HFFc6 (cell line): Measurements from ENCODE around the gene CSF3. TPM values are rescaled to one million over a fixed set of nuclear protein-coding genes. Genes with fewer than 3 reads are reported as not detected.

Source experiments
- DNase-seq: peaks from one replicate; pipeline ENCODE4 v3.0.0-alpha.2; 2018
- H3K27ac Mint-ChIP-seq: 2 replicates; pipeline ENCODE4 v1.8.0; 2020; ENCODE audit warnings: mild to moderate bottlenecking, mixed read lengths
- H3K27me3 Mint-ChIP-seq: 2 replicates; pipeline ENCODE4 v1.8.0; 2021; ENCODE audit warnings: mild to moderate bottlenecking, moderate library complexity, mixed read lengths; ENCODE audit not compliant: insufficient read depth
- H3K36me3 Mint-ChIP-seq: 2 replicates; pipeline ENCODE4 v1.8.0; 2021; ENCODE audit warnings: low read depth, mixed read lengths
- H3K4me1 Mint-ChIP-seq: 2 replicates; pipeline ENCODE4 v1.8.0; 2020; ENCODE audit warnings: low read depth, mixed read lengths
- H3K4me3 Mint-ChIP-seq: 2 replicates; pipeline ENCODE4 v1.8.0; 2020; ENCODE audit warnings: mild to moderate bottlenecking, moderate library complexity, mixed read lengths
- H3K9me3 Mint-ChIP-seq: 2 replicates; pipeline ENCODE4 v1.8.0; 2020; ENCODE audit warnings: mild to moderate bottlenecking, mixed read lengths
- total RNA-seq, 6 experiments: library from RNA; stranded (reverse); fragmentation: NEBNext Ultra II Directional; extraction: Animal tissue kit (Norgen Biotek cat#: 25700); gene quantifications; 2 replicates in 1 of 6; 3 replicates in 5 of 6; pipeline ENCODE4 v1.2.3, GENCODE V29; 2021
- TF ChIP-seq, protein P1 (sequence below): fragments of 200-600 bp; sonication (generic); IDR thresholded peaks from 2 replicates; pipeline ENCODE4 v1.5.0; 2021; ENCODE audit warnings: antibody characterized with exemption, mild to moderate bottlenecking

The CSF3 gene
- total RNA-seq, 6 experiments from 2014 or later: 0.31 to 0.59 (median 0.48) TPM; not detected in 1

DNA sequence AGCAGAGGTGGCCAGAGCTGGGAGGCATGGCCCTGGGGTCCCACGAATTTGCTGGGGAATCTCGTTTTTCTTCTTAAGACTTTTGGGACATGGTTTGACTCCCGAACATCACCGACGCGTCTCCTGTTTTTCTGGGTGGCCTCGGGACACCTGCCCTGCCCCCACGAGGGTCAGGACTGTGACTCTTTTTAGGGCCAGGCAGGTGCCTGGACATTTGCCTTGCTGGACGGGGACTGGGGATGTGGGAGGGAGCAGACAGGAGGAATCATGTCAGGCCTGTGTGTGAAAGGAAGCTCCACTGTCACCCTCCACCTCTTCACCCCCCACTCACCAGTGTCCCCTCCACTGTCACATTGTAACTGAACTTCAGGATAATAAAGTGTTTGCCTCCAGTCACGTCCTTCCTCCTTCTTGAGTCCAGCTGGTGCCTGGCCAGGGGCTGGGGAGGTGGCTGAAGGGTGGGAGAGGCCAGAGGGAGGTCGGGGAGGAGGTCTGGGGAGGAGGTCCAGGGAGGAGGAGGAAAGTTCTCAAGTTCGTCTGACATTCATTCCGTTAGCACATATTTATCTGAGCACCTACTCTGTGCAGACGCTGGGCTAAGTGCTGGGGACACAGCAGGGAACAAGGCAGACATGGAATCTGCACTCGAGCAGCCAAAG, 2.3 kb downstream of the CSF3 start:
- H3K9me3 Mint-ChIP-seq: no peaks in the 10 kb centered on the region
- H3K4me1 Mint-ChIP-seq: peaks cover 87% of the 10 kb centered on the region
- H3K36me3 Mint-ChIP-seq: no peaks in the 10 kb centered on the region
- H3K4me3 Mint-ChIP-seq: peak overlapping the region; percentile 24; the same call in 1 of the 2 replicates
- H3K27ac Mint-ChIP-seq: peak overlapping the region; percentile 98
- DNase-seq: no peak
- no peaks in the 10 kb centered on the region; the same call in 1 of the 2 replicates for H3K27me3 Mint-ChIP-seq
- TF ChIP-seq, protein P1, sequence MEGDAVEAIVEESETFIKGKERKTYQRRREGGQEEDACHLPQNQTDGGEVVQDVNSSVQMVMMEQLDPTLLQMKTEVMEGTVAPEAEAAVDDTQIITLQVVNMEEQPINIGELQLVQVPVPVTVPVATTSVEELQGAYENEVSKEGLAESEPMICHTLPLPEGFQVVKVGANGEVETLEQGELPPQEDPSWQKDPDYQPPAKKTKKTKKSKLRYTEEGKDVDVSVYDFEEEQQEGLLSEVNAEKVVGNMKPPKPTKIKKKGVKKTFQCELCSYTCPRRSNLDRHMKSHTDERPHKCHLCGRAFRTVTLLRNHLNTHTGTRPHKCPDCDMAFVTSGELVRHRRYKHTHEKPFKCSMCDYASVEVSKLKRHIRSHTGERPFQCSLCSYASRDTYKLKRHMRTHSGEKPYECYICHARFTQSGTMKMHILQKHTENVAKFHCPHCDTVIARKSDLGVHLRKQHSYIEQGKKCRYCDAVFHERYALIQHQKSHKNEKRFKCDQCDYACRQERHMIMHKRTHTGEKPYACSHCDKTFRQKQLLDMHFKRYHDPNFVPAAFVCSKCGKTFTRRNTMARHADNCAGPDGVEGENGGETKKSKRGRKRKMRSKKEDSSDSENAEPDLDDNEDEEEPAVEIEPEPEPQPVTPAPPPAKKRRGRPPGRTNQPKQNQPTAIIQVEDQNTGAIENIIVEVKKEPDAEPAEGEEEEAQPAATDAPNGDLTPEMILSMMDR: no peak

DNA sequence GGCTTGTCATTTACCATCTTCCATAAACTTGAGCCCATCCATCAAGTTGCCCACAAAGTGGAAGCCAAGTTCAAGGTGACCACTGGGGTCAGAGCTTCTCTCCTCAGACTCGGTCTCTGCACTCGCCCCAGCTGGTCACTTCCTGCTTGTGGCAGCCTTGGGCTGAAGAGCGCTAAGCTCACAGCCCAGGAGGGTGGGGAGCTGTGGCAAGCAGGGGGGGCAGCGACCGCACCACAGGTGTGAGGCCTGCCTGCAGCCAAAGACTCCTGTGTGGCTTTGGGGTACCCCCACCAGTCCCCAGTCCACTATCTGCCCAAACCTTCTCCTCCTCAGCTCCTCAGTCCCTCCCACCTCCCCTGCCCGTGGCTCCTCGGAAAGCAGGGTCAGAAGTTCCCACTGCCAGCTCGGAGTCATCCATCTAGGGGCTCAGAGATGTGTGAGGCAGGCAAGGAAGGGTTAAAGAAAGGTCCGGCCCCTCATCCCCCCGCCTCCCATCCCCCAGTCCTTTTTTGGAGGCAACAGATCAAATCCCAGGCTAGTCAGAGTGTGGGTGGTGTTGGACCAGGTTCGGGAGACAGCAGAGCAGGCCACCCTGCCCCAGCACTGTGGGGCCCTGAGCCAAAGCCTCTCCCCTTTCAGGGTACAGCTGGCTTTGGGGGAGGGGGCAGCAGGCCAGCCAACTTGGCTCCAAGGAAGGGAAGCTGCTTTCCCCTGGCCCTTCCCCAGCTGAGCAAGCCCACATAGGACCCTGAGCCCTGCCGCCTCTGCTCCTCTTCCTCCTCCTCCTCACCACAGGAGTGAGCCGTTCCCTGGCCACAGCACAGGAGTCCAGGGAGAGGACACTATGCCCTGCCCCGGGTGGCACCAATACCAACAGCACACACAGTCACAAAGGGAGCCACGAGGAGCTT, 3.2 kb downstream of the CSF3 start:
- Mint-ChIP-seq H3K36me3 (no peaks in the 10 kb centered on the region), H3K27ac (peak overlapping the region; percentile 98), H3K9me3 (no peaks in the 10 kb centered on the region), H3K4me3 (peak overlapping the region; percentile 80), H3K27me3 (no peaks in the 10 kb centered on the region; the same call in 1 of the 2 replicates), H3K4me1 (peaks cover 91% of the 10 kb centered on the region)
- no peak for DNase-seq
- TF ChIP-seq, protein P1: no peak

DNA sequence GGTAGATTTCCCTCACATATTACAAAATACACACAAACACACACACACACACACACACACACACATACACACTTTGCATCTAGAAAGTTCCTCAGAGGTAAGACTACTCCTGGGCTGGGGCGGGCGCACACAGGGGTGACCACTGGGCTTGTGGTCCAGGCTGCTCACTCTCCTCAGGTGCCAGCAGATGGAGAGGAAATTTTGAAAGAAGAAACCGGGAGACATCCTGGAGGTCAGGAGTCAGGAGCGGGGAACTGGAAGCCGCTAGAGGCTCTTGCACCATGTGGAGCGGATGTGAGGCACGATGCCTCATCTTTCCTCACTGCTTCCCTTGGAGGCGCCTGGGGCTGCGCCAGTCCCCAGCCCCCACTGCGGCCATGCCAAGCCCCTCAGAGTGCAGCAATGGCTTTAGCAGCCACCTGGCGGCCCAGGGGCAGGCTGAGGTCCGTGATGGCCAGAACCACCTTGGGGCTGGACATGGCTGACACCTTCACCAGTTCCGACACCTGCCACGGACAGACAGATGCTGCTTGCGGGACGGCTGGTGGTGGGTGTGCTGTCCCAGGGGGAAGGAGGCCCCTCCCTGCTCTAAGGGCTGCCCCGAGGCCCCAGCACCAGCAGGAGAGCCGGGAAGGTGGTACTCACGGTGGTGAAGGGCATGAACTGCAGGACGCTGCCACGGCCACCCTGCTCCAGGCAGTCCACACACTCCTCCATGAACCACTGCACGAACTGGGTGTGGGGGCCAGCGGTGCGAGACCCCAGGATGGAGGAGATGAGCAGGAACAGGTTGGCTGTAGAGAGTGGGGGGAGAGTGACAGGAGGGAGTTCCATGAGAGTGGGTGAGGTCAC, 4.1 kb downstream of the CSF3 start:
- Mint-ChIP-seq H3K36me3 (peaks cover 6% of the 10 kb centered on the region; the same call in 1 of the 2 replicates), H3K9me3 (no peaks in the 10 kb centered on the region), H3K4me1 (peaks cover 91% of the 10 kb centered on the region), H3K27ac (peak overlapping the region; percentile 98), H3K4me3 (peak overlapping the region; percentile 80), H3K27me3 (no peaks in the 10 kb centered on the region; the same call in 1 of the 2 replicates)
- TF ChIP-seq, protein P1: peak; percentile 59
- peak; percentile 87 for DNase-seq

DNA sequence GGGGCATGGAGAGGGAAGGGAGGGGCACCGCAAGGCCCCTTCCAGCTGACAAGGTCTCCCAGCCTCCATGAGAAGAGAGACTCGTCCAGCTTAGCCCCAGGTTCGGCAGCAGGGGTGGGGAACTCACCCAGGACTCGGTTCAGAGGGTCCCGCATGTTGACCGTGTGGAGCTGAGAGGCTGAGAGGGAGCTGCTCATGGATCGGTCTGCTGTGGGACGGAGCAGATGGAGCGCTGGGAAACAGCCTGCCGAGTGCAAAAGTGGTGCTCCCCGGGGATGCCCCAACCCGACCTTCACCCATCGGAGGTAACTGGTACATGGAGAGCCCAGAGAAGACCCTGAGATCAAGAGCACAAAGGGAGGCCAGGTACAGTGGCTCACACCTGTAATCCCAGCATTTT, 4.9 kb downstream of the CSF3 start:
- no peaks in the 10 kb centered on the region for H3K9me3 Mint-ChIP-seq
- no peak for DNase-seq
- H3K4me1 Mint-ChIP-seq: peaks cover 91% of the 10 kb centered on the region
- TF ChIP-seq, protein P1: no peak
- peak overlapping the region; percentile 61; the same call in 1 of the 2 replicates for H3K4me3 Mint-ChIP-seq
- no peaks in the 10 kb centered on the region; the same call in 1 of the 2 replicates for H3K27me3 Mint-ChIP-seq
- peaks cover 14% of the 10 kb centered on the region for H3K36me3 Mint-ChIP-seq
- H3K27ac Mint-ChIP-seq: peak overlapping the region; percentile 98

DNA sequence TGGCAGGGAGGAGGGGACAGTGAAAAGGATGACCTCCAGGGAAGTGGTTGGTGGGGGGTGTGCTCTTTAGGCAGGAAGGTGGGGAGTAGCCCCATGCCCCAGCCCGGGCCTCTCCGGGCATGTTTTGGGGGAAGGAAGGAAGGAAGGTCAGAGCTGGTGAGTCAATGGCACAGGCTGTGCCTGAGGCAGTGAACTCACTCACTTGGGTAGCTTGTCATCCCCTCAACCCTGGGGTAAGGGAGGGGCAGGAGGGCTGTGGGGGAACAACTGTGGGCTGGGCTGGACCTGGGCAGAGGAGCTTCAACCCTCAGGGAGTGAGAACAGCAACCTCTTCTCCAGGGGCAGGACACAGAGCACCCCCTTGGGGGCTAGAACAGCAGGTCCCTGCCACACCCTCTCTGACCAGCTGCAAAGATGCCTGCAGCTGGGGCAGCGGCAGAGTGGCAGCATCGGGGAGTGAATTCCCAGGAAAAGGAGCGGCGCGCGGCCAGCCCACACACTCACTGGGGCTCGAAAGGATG, 6.3 kb downstream of the CSF3 start:
- no peaks in the 10 kb centered on the region for H3K9me3 Mint-ChIP-seq
- peak; percentile 96 for DNase-seq
- peak overlapping the region; percentile 98 for H3K27ac Mint-ChIP-seq
- TF ChIP-seq, protein P1: peak; percentile 32; the same call in 1 of the 2 replicates
- H3K27me3 Mint-ChIP-seq: no peaks in the 10 kb centered on the region; the same call in 1 of the 2 replicates
- peak overlapping the region; percentile 74 for H3K4me3 Mint-ChIP-seq
- H3K36me3 Mint-ChIP-seq: peaks cover 28% of the 10 kb centered on the region
- peaks cover 91% of the 10 kb centered on the region for H3K4me1 Mint-ChIP-seq
